ENCODE results near the gene BRICD5.

GRCh38 chr16:2163211-2163881 lies 47.3 kb downstream of the BRICD5 start:
- no peak for TF ChIP-seq CTCF (IDR thresholded peaks at IDR 0.05)
- TF ChIP-seq POLR2A (IDR thresholded peaks at IDR 0.05), result no peak

Data from thyroid gland (tissue), 4 donors.